K562 (cell line): ENCODE data around the gene TPGS2. TPM values are rescaled to one million over a fixed set of nuclear protein-coding genes. Genes with fewer than 3 reads are reported as not detected.

Experiments used
- CBX1 ChIP-seq: sonication (generic); IDR thresholded peaks from 2 replicates; pipeline ENCODE4 v1.6.1; 2016; ENCODE audit warnings: antibody characterized with exemption, low read depth, mild to moderate bottlenecking
- CREM ChIP-seq: IDR thresholded peaks from 2 replicates; pipeline ENCODE4 v1.6.1; 2014; ENCODE audit warnings: antibody characterized with exemption, low read depth
- HMGN3 ChIP-seq: IDR thresholded peaks from 2 replicates; pipeline ENCODE4 v1.6.1; 2011; ENCODE audit warnings: borderline replicate concordance, low read depth, mild to moderate bottlenecking, mixed read lengths, low read length; ENCODE audit not compliant: insufficient read length; ENCODE audit errors: extremely low read depth
- HNRNPL ChIP-seq: fragments of 200-400 bp; formaldehyde crosslinking; IDR thresholded peaks from 2 replicates; pipeline ENCODE4 v1.6.1; 2017; ENCODE audit warnings: low read depth, mild to moderate bottlenecking, low read length
- JUN ChIP-seq, 2 experiments: sonication (generic) in 1 of 2; formaldehyde crosslinking in 1 of 2; IDR thresholded peaks; 2 replicates each; pipeline versions ENCODE4 v1.6.1 to v1.8.0; 2012 to 2022; ENCODE audit warnings: borderline replicate concordance in 2 of 2, mild to moderate bottlenecking in 2 of 2, improper control_type of control experiment in 1 of 2, low read depth in 1 of 2, low read length in 1 of 2, missing genetic modification reagents in 1 of 2
- KAT2B ChIP-seq: IDR thresholded peaks from one replicate; pipeline ENCODE4 v1.6.1; 2012; ENCODE audit warnings: low read depth, mild to moderate bottlenecking, control low read depth, inconsistent platforms, low read length, moderate library complexity
- MCM7 ChIP-seq, 2 experiments: fragments of 450-650 bp; IDR thresholded peaks; 2 replicates each; pipeline ENCODE4 v1.6.1; 2016 to 2018
- SETDB1 ChIP-seq: IDR thresholded peaks from one replicate; pipeline ENCODE4 v1.6.1; 2012; ENCODE audit warnings: low read length, control low read depth, inconsistent platforms
- SOX6 ChIP-seq: fragments of 450-650 bp; IDR thresholded peaks from 2 replicates; pipeline ENCODE4 v1.6.1; 2014; ENCODE audit warnings: mild to moderate bottlenecking
- polyA plus RNA-seq, 8 experiments: library from polyadenylated mRNA; depleted of rRNA in 4 of 8; stranded (reverse) in 5 of 8; unstranded in 3 of 8; fragments of >200 nt; fragmentation: Nextera tagmentation in 2 of 8; fragmentation: Illumina TruSeq in 1 of 8; extraction: Ambion mirVana in 2 of 8; extraction: Trizol in 1 of 8; gene quantifications; 2 replicates each; pipeline versions ENCODE4 v1.2.1 to v1.2.3, GENCODE V29; 2011 to 2014; ENCODE audit warnings: inconsistent platforms in 1 of 8, missing spikeins in 1 of 8
- total RNA-seq, 7 experiments: library from RNA; depleted of rRNA in 6 of 7; stranded (reverse); fragments of >200 nt in 6 of 7; fragmentation: Illumina TruSeq in 2 of 7; extraction: Trizol in 2 of 7; gene quantifications; 2 replicates each; pipeline versions ENCODE4 v1.2.1 to v1.2.3, GENCODE V29; 2011 to 2021; ENCODE audit warnings: low replicate concordance in 1 of 7
- TF ChIP-seq, protein P1 (sequence below): fragments of 450-650 bp; IDR thresholded peaks from 2 replicates; pipeline ENCODE4 v1.6.1; 2016; ENCODE audit warnings: low read depth
- TF ChIP-seq, protein P2 (sequence below): fragments of 250-450 bp; sonication (Bioruptor Pico); IDR thresholded peaks from 2 replicates; pipeline ENCODE4 v1.5.0; 2020; ENCODE audit warnings: mild to moderate bottlenecking, borderline replicate concordance
- TF ChIP-seq, protein P3 (sequence below): fragments of 150-350 bp; IDR thresholded peaks from 2 replicates; pipeline ENCODE4 v1.6.1; 2014; ENCODE audit warnings: low read depth, mild to moderate bottlenecking, low read length, borderline replicate concordance

The TPGS2 gene
- total and polyA plus RNA-seq, 9 of the 15 experiments (the other 6 are each of a cell fraction or from before 2014, with no cell fraction given): 94.2 to 449 (median 134) TPM

DNA sequence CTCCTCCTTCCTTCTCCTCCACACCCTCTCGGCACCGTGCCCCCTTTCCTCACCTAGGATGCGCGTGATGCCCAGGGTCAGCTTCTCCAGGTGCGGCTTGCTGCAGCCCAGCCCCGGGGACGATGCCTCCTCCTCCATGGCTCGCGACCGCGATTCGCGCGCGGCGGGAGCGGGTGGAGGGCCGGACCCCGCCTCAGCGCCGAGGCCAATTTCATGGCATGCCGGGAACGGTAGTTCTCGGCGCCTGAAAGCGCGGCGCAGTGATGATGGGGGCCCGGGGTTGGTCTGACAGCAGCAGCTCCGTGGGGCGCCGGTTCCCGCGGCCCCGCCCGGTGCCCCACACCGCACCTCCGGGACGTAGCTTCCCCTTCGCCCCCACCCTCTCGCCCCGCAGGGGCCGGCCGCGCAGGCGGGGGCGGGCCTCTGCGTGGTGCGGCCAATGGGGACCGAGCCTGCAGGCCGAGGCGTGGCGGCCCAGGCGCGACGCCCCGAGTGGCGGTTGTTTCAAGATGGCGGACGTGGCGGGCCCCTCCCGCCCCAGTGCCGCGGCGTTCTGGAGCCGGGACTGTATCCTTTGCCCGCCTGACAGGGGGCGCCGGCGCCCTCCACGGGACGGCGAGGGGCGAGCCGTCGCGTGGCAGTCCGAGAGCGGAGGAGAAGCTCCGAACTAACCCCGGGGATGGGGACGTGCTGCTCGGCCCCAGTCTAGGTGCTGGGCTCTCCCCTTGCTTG, at the start of gene TPGS2, which contains the start of gene KIAA1328 (continued):
- TF ChIP-seq, protein P1, sequence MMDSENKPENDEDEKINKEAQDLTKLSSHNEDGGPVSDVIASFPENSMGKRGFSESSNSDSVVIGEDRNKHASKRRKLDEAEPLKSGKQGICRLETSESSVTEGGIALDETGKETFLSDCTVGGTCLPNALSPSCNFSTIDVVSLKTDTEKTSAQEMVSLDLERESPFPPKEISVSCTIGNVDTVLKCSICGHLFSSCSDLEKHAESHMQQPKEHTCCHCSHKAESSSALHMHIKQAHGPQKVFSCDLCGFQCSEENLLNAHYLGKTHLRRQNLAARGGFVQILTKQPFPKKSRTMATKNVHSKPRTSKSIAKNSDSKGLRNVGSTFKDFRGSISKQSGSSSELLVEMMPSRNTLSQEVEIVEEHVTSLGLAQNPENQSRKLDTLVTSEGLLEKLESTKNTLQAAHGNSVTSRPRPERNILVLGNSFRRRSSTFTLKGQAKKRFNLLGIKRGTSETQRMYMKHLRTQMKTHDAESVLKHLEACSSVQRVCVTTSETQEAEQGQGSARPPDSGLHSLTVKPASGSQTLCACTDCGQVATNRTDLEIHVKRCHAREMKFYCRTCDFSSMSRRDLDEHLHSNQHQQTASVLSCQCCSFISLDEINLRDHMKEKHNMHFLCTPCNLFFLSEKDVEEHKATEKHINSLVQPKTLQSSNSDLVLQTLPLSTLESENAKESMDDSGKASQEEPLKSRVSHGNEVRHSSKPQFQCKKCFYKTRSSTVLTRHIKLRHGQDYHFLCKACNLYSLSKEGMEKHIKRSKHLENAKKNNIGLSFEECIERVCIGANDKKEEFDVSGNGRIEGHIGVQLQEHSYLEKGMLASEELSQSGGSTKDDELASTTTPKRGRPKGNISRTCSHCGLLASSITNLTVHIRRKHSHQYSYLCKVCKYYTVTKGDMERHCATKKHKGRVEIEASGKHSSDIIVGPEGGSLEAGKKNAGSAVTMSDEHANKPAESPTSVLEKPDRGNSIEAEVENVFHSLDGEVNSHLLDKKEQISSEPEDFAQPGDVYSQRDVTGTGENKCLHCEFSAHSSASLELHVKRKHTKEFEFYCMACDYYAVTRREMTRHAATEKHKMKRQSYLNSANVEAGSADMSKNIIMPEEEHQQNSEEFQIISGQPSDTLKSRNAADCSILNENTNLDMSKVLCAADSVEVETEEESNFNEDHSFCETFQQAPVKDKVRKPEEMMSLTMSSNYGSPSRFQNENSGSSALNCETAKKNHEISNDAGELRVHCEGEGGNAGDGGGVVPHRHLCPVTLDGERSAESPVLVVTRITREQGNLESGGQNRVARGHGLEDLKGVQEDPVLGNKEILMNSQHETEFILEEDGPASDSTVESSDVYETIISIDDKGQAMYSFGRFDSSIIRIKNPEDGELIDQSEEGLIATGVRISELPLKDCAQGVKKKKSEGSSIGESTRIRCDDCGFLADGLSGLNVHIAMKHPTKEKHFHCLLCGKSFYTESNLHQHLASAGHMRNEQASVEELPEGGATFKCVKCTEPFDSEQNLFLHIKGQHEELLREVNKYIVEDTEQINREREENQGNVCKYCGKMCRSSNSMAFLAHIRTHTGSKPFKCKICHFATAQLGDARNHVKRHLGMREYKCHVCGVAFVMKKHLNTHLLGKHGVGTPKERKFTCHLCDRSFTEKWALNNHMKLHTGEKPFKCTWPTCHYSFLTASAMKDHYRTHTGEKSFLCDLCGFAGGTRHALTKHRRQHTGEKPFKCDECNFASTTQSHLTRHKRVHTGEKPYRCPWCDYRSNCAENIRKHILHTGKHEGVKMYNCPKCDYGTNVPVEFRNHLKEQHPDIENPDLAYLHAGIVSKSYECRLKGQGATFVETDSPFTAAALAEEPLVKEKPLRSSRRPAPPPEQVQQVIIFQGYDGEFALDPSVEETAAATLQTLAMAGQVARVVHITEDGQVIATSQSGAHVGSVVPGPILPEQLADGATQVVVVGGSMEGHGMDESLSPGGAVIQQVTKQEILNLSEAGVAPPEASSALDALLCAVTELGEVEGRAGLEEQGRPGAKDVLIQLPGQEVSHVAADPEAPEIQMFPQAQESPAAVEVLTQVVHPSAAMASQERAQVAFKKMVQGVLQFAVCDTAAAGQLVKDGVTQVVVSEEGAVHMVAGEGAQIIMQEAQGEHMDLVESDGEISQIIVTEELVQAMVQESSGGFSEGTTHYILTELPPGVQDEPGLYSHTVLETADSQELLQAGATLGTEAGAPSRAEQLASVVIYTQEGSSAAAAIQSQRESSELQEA: no peak
- TF ChIP-seq JUN (IDR thresholded peaks at IDR 0.05; ENCODE audit: borderline replicate concordance, low read depth, low read length) (0 out of 2 replicates have a peak, but pooled peaks have one; percentile 42), JUN (CRISPR knock-in tag; IDR thresholded peaks at IDR 0.05; ENCODE audit: borderline replicate concordance) (no peak), MCM7 (IDR thresholded peaks at IDR 0.05) (no peak), SOX6 (0 out of 2 replicates have a peak, but pooled peaks have one; percentile 55), KAT2B (no peak), HMGN3 (peak; percentile 47), CREM (peak; percentile 94), SETDB1 (no peak), CBX1 (peak; percentile 63; the same call in 1 of the 2 replicates), HNRNPL (peak; percentile 63; the same call in 1 of the 2 replicates)
- TF ChIP-seq, protein P2, sequence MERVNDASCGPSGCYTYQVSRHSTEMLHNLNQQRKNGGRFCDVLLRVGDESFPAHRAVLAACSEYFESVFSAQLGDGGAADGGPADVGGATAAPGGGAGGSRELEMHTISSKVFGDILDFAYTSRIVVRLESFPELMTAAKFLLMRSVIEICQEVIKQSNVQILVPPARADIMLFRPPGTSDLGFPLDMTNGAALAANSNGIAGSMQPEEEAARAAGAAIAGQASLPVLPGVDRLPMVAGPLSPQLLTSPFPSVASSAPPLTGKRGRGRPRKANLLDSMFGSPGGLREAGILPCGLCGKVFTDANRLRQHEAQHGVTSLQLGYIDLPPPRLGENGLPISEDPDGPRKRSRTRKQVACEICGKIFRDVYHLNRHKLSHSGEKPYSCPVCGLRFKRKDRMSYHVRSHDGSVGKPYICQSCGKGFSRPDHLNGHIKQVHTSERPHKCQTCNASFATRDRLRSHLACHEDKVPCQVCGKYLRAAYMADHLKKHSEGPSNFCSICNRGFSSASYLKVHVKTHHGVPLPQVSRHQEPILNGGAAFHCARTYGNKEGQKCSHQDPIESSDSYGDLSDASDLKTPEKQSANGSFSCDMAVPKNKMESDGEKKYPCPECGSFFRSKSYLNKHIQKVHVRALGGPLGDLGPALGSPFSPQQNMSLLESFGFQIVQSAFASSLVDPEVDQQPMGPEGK (CRISPR knock-in tag): no peak
- TF ChIP-seq, protein P3, sequence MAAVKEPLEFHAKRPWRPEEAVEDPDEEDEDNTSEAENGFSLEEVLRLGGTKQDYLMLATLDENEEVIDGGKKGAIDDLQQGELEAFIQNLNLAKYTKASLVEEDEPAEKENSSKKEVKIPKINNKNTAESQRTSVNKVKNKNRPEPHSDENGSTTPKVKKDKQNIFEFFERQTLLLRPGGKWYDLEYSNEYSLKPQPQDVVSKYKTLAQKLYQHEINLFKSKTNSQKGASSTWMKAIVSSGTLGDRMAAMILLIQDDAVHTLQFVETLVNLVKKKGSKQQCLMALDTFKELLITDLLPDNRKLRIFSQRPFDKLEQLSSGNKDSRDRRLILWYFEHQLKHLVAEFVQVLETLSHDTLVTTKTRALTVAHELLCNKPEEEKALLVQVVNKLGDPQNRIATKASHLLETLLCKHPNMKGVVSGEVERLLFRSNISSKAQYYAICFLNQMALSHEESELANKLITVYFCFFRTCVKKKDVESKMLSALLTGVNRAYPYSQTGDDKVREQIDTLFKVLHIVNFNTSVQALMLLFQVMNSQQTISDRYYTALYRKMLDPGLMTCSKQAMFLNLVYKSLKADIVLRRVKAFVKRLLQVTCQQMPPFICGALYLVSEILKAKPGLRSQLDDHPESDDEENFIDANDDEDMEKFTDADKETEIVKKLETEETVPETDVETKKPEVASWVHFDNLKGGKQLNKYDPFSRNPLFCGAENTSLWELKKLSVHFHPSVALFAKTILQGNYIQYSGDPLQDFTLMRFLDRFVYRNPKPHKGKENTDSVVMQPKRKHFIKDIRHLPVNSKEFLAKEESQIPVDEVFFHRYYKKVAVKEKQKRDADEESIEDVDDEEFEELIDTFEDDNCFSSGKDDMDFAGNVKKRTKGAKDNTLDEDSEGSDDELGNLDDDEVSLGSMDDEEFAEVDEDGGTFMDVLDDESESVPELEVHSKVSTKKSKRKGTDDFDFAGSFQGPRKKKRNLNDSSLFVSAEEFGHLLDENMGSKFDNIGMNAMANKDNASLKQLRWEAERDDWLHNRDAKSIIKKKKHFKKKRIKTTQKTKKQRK: no peak
